ENCODE results near the gene GSS.

GRCh38 chr20:34884260-34884659 is 71.3 kb downstream of the GSS start:
- no peak for TF ChIP-seq CTCF (IDR thresholded peaks at IDR 0.05)
- TF ChIP-seq EZH2 (IDR thresholded peaks at IDR 0.05): no peak

All from neural progenitor cell (in vitro differentiated cells).